SK-N-SH treated with all-trans-retinoic acid at 6 μM for 48 hours (cell line): ENCODE data around the gene ALDH8A1.

Experiments
- PATZ1 ChIP-seq: fragments of 250-450 bp; sonication (Bioruptor Pico); IDR thresholded peaks from 2 replicates; pipeline ENCODE4 v1.8.0; 2020; ENCODE audit warnings: mild to moderate bottlenecking, moderate library complexity, borderline replicate concordance
- SNAI2 ChIP-seq: fragments of 250-450 bp; sonication (Bioruptor Pico); IDR thresholded peaks from 2 replicates; pipeline ENCODE4 v1.5.0; 2020; ENCODE audit warnings: mild to moderate bottlenecking, moderate library complexity
- ZFP3 ChIP-seq: fragments of 250-450 bp; sonication (Bioruptor Pico); IDR thresholded peaks from 2 replicates; pipeline ENCODE4 v1.5.0; 2020; ENCODE audit warnings: mild to moderate bottlenecking, moderate library complexity

DNA sequence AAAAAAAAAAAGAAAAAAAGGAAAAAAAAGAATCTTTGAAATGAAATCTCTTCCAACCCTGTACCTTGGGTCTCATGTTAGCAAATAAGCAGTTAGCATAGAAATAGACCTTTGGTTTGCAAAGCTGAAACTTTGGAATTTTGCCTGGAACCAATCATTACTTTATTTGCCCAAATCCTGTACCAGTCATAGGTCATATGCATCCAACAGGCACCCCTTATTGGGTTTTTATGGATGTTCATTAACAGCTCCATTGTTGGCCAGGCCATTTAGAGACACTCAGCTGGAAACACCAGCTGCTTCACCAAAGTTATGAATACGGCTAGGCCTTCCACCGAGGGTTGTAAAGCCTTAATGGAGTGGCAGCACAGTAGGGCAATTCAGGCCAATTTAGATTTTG, 53.0 kb downstream of the ALDH8A1 start:
- TF ChIP-seq ZFP3 (CRISPR knock-in tag) (no peak), SNAI2 (no peak), PATZ1 (no peak)
